Frontal cortex (tissue), 4 donors: ENCODE data around the gene RAC2. TPM values are rescaled to one million over a fixed set of nuclear protein-coding genes. Genes with fewer than 3 reads are reported as not detected.

Source experiments
- DNase-seq, 2 donors: peaks; one replicate each; pipeline ENCODE4 v3.0.0; 2012; ENCODE audit warnings: low spot score in 2 of 2
- FAIRE-seq: peaks from 2 replicates; lab custom pipeline; 2012; peaks lifted over from hg19 to GRCh38; lab: Jason Lieb, UNC
- total RNA-seq: library from RNA; depleted of rRNA; stranded (reverse); fragments of >200 nt; gene quantifications from one replicate; pipeline ENCODE4 v1.2.3, GENCODE V29; 2014
- donor health status: control.
- donor health status: control.
- donor health status: control.

RAC2 gene
- total RNA-seq, 1 donor from 2014 or later: under 0.01 TPM

DNA sequence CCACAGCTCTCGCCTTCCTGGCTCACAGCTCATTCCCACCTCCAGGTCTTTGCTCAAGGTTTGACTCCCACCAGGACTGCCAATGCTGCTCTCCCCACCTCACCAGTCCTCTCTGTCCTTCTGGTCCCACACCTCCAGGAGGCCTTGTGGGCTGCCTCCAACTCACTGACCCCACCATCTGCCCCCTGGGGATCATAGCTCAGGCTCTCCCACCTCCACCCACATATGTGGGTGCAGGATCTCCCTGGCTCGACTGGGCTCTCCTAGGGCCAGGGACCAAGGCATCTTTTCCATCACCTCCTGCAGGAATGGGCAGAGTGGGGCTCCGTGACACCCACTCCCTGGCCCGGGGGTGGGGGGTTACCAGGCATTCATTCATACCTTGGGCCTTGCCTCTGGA lies 18.0 kb downstream of the RAC2 start:
- DNase-seq (no peak), FAIRE-seq (no peak)

GRCh38 chr22:37225481-37225880 lies 18.6 kb downstream of the RAC2 start:
- no peak for FAIRE-seq
- no peak for DNase-seq

- DNase-seq: no peak
- no peak for FAIRE-seq
These were observed 19.2 kb downstream of the RAC2 start for GRCh38 chr22:37224757-37225420.

- DNase-seq (no peak), FAIRE-seq (no peak)
These were observed 20.0 kb downstream of the RAC2 start for GRCh38 chr22:37223965-37224551.

DNA sequence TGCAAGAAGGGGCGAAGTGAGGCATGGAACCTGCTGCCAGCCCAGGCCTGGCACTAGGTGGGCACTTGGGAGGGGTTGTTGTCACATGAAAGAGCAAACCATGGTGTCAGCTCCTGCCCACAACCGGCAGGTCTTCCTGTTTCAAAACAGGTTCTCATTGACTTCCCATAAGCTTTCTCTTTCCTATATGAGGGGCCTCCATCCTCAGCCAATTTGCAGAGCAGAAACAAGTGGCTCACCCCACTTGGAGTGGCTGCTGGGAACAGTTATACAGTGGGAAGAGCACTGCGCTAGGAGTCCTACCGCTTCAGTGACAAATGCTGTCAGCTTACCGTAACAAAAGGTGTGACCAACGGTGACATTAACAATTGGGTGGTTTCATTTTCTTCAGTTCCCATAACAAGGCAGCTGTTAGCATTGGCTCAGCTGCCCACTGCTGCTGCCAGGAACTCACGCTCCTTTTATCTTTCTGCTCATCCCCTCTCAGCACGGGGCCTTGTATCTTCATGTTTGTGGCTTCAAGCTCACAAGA lies 21.6 kb downstream of the RAC2 start:
- DNase-seq (no peak), FAIRE-seq (no peak)

DNA sequence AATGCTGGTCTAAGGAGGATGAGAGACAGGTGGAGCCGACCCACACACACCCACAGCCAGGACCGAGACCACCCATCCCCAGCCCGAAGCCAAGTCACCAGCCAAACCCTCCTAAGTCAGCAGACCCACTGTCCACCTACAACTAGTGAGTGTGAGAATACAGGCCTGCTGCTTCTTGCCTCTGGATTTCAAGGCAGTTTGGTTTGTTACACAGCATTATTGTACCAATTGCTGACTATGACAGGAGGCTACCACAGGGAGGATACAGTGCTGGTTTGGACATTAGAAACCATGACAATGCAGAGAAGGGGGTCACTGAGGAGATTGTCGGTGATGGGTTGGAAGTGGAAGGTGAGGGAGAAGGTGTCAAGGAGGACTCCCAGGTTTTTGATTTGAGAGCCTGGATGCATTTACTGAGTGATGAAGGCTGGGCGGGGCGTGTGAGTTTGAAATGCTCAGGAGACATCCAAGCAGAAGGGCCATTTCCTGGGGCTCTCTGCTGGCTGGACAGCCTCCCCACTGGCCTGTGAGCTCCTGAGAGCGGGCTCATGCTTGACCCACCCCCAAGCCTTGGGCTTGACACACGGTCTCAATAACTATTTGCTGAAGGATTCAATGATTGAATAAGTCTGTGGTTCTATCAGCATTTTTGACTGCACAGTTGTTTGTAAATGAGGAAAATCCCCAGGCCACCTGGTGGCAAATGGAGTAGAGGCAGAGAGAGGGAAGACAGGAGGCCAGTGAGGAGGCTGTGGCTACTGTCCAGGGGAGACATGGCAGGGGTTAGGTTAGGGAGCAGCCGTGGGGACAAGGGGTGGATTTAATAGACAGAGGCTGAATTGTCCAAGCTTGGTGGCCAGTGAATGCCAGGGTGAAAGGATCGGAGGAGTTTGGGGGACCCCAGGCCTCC lies 22.4 kb downstream of the RAC2 start:
- no peak for DNase-seq
- no peak for FAIRE-seq

- FAIRE-seq: no peak
- no peak for DNase-seq
These were observed 23.5 kb downstream of the RAC2 start for GRCh38 chr22:37220543-37220981.

DNA sequence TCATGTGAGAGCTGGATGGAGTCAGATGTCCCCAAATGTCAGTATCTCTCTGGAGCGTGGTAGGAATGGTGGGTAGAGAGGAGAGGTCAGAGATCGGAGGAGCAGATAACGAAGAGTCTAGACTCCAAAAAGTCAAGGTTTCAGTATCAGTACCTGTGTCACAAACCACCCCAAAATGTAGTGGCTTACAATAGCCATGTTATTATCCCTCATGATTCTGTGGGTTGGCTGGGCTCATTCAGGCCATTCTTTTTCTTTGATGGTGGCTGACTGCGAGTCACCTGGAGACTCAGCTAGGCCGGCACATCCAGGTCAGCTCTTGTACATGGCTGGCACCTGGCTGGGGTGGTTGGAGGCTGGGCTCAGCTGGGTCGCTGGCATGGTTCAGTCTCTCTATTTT lies 24.5 kb downstream of the RAC2 start:
- FAIRE-seq (no peak), DNase-seq (no peak)

- no peak for DNase-seq
- no peak for FAIRE-seq
These were observed 25.2 kb downstream of the RAC2 start for GRCh38 chr22:37218771-37219411.

- FAIRE-seq: no peak
These were observed 25.7 kb downstream of the RAC2 start for GRCh38 chr22:37218399-37218770.

DNA sequence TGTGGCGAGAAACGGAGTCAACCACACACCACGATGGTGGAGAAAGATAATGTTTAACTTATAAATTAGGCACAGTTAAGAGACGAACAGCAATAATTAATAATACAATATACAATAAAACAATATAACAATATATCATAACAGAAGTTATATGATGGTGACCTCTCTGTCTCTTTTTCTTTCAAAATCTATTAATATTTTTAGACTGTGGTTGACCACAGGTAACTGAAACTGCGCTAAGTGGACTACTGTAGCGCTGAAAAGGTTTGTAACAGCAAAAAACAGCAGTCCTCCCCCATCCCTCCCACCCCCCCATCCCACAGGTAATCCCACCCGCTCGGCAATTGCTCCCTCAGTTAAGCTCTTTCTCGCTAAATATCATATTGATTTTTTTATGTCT lies 28.2 kb downstream of the RAC2 start:
- DNase-seq: no peak
- no peak for FAIRE-seq

More at GRCh38 chr22:37218399-37218770, 25.7 kb downstream of the RAC2 start:
- DNase-seq: no peak

DNA sequence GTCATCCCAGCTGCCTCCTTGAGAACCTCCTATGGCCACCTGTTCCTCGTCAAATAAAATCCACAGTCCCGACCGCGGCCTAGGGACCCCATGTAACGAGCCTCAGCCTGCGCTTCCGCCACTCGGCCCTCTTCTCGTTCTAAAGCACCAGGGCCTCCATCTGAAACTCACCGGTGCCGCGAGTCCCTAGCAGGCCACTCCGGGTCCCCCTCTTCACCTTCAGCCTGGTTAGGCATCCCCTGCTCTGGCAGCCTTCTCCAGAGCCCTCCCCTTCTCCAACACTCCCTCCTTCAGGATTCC lies 29.4 kb downstream of the RAC2 start:
- FAIRE-seq (no peak), DNase-seq (no peak)

DNA sequence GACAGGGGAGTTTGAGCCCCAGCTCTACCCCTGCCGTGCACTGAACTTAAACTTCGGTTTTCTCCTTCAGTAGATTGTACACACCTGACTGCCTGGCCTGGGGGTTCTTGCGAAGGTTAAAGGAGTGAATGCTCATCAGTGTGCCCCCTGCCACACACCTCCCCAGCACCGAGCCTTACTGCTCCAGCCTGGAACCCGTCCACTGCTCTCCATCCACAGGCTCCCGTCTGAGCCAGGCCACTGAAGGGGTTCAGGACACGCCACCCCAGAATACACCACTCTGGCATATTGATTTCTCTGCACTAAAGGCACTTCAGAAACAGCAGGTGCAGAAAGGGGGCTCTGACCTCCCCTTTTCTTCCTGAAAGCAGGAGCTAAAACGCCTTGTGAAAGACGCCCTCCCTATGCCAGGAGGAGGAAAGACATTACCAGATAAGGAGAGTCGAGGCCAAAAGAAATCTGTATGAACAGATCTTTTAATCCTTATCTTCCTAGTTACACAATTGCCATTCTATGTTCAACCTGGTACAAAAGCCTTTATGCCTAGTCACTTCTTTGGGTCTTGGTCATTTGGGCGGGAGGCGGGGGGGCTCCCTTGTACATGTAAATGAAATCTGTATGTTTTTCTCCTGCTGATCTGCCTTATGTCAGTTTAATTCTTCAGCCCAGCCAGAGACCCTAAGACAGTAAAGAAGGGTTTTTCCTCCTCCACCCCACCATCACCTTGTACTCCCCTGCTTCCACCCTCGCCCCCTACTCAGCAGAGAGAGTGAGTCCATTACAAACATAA lies 29.9 kb downstream of the RAC2 start:
- FAIRE-seq (no peak), DNase-seq (no peak)

- FAIRE-seq: no peak
- DNase-seq: no peak
These were observed 30.7 kb downstream of the RAC2 start for GRCh38 chr22:37213218-37213855.

DNA sequence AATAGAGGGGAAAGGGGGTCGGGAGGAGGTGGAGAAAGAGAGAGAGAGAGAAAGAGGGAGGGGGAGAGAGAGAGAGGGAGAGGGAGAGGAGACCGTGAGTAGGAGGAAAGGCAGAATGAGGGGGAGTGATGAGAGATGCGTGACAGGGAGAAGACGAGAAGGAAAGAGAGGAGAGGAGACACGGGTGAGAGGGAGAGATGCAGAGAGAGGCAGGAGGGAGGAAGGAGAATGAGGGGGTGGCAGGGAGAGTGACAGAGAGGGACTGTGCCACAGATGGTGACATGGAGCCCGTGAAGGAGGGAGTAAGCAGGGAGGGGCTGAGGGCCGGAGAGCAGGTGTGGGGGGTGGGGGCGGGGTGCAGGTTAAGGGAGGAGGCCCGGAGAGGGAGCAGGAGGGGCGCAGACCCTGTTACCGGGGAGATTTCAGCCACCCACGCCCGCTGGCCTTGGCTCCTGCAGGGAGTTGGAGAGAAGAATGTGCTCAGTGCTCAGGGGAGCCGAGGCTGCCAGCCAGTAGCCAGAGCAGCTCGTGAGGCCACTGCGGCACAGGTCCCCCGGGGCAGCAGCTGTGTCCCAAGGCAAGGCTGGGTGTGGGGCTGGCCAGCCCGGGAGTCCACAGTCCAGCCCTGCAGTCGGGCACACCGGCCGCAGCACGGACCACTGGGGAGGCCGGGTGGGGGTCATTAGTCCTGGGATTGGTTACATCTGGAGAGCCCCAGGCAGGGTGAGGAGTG lies 31.7 kb downstream of the RAC2 start, which contains the start of gene SSTR3:
Gene SSTR3 (minus strand): TSS at position 304 of the 733 bp plus-strand sequence. CDS start 4,674 bp downstream, outside the sequence.
- DNase-seq (no peak), FAIRE-seq (no peak)

DNA sequence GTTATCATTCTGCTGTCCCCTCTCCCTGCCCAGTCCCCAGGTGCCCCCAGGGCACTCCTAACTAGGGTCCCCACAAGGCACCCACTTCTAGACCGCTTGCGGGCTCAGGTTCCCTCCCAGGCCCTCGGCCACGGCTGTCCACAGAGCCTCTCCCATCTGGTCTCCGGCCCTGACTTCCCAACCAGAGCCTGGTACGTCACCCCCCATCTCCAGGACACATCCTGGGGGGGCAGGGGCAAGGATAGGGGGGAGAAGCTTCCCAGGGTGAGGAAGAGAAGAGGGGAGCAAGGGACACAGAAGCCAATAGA lies 32.2 kb downstream of the RAC2 start:
- no peak for FAIRE-seq
- no peak for DNase-seq

DNA sequence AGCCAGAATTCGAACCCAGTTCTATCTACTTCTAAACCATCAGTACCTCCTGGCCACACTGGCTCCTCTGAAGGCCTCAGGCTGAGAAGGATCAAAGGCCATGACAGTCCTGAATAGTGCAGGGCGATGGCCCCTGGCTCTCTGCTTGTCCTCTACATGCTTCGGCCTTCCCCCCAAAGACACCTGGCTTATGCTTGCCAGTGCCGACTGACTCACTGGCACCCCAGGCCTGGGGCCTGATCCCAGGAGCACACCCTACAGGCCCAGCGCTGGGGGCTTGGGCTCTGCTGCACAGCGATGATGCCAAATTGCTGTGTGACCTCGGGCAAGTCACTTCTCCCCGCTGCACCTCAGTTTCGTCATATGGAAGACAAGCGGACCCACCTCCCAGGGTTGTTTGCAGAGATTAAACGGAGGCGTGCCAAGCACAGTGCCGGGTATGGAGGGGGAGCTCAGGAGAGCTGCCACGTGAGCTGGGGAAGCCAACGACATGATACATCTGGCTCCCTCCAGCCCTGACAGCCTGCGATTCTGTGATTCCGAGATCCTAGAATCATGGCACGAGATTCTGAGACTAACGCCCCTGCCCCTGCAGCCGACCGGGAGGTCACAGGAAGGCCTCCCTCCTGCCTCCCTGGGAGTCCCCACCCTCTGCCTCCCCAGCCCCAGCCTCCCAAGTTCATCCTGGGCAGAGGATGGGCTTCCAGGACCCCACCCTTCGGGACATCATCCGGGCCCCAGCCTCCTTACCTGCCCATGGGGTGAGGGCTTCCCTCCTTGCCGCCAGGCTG lies 32.8 kb downstream of the RAC2 start:
- FAIRE-seq (no peak), DNase-seq (no peak)
